ENCODE data around the gene CCNI2.

- no peak for TF ChIP-seq CTCF (IDR thresholded peaks at IDR 0.05)
- TF ChIP-seq, protein P1, sequence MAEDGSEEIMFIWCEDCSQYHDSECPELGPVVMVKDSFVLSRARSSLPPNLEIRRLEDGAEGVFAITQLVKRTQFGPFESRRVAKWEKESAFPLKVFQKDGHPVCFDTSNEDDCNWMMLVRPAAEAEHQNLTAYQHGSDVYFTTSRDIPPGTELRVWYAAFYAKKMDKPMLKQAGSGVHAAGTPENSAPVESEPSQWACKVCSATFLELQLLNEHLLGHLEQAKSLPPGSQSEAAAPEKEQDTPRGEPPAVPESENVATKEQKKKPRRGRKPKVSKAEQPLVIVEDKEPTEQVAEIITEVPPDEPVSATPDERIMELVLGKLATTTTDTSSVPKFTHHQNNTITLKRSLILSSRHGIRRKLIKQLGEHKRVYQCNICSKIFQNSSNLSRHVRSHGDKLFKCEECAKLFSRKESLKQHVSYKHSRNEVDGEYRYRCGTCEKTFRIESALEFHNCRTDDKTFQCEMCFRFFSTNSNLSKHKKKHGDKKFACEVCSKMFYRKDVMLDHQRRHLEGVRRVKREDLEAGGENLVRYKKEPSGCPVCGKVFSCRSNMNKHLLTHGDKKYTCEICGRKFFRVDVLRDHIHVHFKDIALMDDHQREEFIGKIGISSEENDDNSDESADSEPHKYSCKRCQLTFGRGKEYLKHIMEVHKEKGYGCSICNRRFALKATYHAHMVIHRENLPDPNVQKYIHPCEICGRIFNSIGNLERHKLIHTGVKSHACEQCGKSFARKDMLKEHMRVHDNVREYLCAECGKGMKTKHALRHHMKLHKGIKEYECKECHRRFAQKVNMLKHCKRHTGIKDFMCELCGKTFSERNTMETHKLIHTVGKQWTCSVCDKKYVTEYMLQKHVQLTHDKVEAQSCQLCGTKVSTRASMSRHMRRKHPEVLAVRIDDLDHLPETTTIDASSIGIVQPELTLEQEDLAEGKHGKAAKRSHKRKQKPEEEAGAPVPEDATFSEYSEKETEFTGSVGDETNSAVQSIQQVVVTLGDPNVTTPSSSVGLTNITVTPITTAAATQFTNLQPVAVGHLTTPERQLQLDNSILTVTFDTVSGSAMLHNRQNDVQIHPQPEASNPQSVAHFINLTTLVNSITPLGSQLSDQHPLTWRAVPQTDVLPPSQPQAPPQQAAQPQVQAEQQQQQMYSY (CRISPR knock-in tag; IDR thresholded peaks at IDR 0.05) = no peak
- TF ChIP-seq CREM (CRISPR knock-in tag; IDR thresholded peaks at IDR 0.05) = no peak
- no peak for TF ChIP-seq GABPB1 (CRISPR knock-in tag; IDR thresholded peaks at IDR 0.05)
Observed at GRCh38 chr5:132778856-132779255, 31.6 kb downstream of the CCNI2 start.

All from WTC11 (cell line).